OCI-LY7 (cell line): ENCODE measurements around the gene POU2AF3.

ENCODE experiments used
- CTCF ChIP-seq: fragments of 200-600 bp; sonication (generic); conservative IDR thresholded peaks from 2 replicates; pipeline ENCODE4 v1.5.1; 2014; ENCODE audit warnings: mild to moderate bottlenecking, antibody characterized with exemption, low read length, moderate library complexity, mixed read lengths
- EZH2phosphoT487 ChIP-seq: fragments of 200-600 bp; sonication (generic); IDR thresholded peaks from 2 replicates; pipeline ENCODE4 v1.6.1; 2018; ENCODE audit warnings: low read depth, borderline replicate concordance, mild to moderate bottlenecking, mixed run types, antibody characterized with exemption, low read length, moderate library complexity, mixed read lengths

DNA sequence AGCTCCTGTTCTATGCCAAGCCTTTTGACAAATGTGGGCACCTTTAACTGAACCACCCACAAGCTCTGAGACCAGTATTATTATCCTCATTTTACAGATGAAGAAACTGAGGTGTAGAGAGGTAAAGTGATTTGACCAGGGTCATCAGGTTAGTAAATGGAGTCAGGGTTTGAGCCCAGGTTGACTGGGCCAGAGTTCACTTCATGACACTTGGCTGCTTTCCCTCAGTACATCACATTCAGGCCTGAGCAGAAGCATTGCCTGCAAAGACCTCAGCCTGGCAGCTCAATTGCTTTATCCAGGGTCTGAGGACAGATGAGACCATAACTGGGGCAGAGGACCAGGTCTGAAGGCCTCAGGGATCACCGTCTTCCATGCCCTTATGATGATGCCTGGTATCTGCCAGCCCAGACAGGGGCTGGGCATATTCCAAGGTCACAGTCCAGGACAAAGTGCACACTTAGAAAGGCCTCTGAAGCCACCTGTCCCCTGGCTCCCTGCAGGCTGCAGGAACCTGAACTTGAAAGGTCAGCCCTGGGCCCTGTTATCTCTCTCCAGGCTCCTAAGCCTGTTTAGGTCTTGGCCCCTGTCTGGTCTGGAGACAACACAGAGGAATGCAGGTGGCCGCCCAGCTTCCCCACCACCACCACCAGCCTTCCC, 32.0 kb downstream of the POU2AF3 start:
- TF ChIP-seq CTCF, result no peak
- no peak for TF ChIP-seq EZH2phosphoT487
